Natural killer cell treated with Interleukin-12 subunit alpha and Interleukin-12 subunit beta and Interleukin-15 and Interleukin-18, amount 100 ng/mL, for 72 hours (primary cell): ENCODE results near the gene TSPEAR. TPM values are rescaled to one million over a fixed set of nuclear protein-coding genes. Genes with fewer than 3 reads are reported as not detected.

Experiments used
- ATAC-seq, 2 donors: fragments of 150-1000 bp; cut with Tn5 transposase in 1 of 2; sonication (Bioruptor Pico), chemical (Tn5 transposase) in 1 of 2; 2 replicates each; pipeline ENCODE4 v1.10.0; 2021
- DNase-seq: peaks from one replicate; pipeline ENCODE4 v3.0.0; 2022; ENCODE audit warnings: low spot score
- H3K27ac Mint-ChIP-seq, 2 donors: 1 replicate in 1 of 2; 2 replicates in 1 of 2; pipeline ENCODE4 v1.8.0; 2022; ENCODE audit warnings: mixed read lengths in 2 of 2, mild to moderate bottlenecking in 1 of 2, moderate library complexity in 1 of 2
- H3K27me3 Mint-ChIP-seq, 2 donors: 1 replicate in 1 of 2; 2 replicates in 1 of 2; pipeline ENCODE4 v1.8.0; 2022; ENCODE audit warnings: mixed read lengths in 2 of 2
- H3K36me3 Mint-ChIP-seq: one replicate; pipeline ENCODE4 v1.8.0; 2022; ENCODE audit warnings: mixed read lengths
- H3K4me1 Mint-ChIP-seq, 2 donors: 1 replicate in 1 of 2; 2 replicates in 1 of 2; pipeline ENCODE4 v1.8.0; 2022; ENCODE audit warnings: low read depth in 2 of 2, mixed read lengths in 2 of 2, mild to moderate bottlenecking in 1 of 2
- H3K4me3 Mint-ChIP-seq: one replicate; pipeline ENCODE4 v1.8.0; 2022; ENCODE audit warnings: mixed read lengths
- H3K9me3 Mint-ChIP-seq: 2 replicates; pipeline ENCODE4 v1.8.0; 2022; ENCODE audit warnings: mixed read lengths
- total RNA-seq, 2 donors: library from RNA; stranded (reverse); gene quantifications; one replicate each; pipeline ENCODE4 v1.2.3, GENCODE V29; 2022

Gene TSPEAR
- total RNA-seq, 2 donors from 2014 or later, result not detected

GRCh38 chr21:44527156-44527982 lies 184.0 kb downstream of the TSPEAR start:
- H3K27me3 Mint-ChIP-seq, result no peaks in the 10 kb centered on the region
- no peaks in the 10 kb centered on the region for H3K36me3 Mint-ChIP-seq
- H3K27ac Mint-ChIP-seq, result no peak overlapping the region
- no peak for ATAC-seq
- peak; percentile 51 for DNase-seq
- no peak overlapping the region for H3K4me3 Mint-ChIP-seq
- peaks cover 0 to 2% of the 10 kb centered on the region in 2 donors for H3K4me1 Mint-ChIP-seq
- no peaks in the 10 kb centered on the region for H3K9me3 Mint-ChIP-seq

GRCh38 chr21:44526096-44526997 lies 185.0 kb downstream of the TSPEAR start:
- no peak overlapping the region for H3K27ac Mint-ChIP-seq
- ATAC-seq (no peak), DNase-seq (peak; percentile 45)
- no peaks in the 10 kb centered on the region for H3K27me3 Mint-ChIP-seq
- no peaks in the 10 kb centered on the region for H3K36me3 Mint-ChIP-seq
- H3K4me1 Mint-ChIP-seq, result peaks cover 0 to 2% of the 10 kb centered on the region in 2 donors
- no peak overlapping the region for H3K4me3 Mint-ChIP-seq
- no peaks in the 10 kb centered on the region for H3K9me3 Mint-ChIP-seq

GRCh38 chr21:44525391-44526095 lies 185.8 kb downstream of the TSPEAR start:
- H3K4me1 Mint-ChIP-seq, result peaks cover 0 to 2% of the 10 kb centered on the region in 2 donors
- H3K36me3 Mint-ChIP-seq, result no peaks in the 10 kb centered on the region
- no peak for DNase-seq
- no peak overlapping the region for H3K27ac Mint-ChIP-seq
- no peaks in the 10 kb centered on the region for H3K27me3 Mint-ChIP-seq
- no peak overlapping the region for H3K4me3 Mint-ChIP-seq
- no peak for ATAC-seq
- H3K9me3 Mint-ChIP-seq, result no peaks in the 10 kb centered on the region

- ATAC-seq, result no peak
- no peaks in the 10 kb centered on the region for H3K9me3 Mint-ChIP-seq
- no peak for DNase-seq
- H3K27me3 Mint-ChIP-seq, result no peaks in the 10 kb centered on the region
- H3K27ac Mint-ChIP-seq, result no peak overlapping the region
- no peaks in the 10 kb centered on the region for H3K36me3 Mint-ChIP-seq
- no peak overlapping the region for H3K4me3 Mint-ChIP-seq
- no peaks in the 10 kb centered on the region for H3K4me1 Mint-ChIP-seq
Observed at GRCh38 chr21:44524414-44525371, 186.7 kb downstream of the TSPEAR start.

GRCh38 chr21:44523567-44524413 lies 187.6 kb downstream of the TSPEAR start:
- Mint-ChIP-seq H3K27me3 (no peaks in the 10 kb centered on the region), H3K27ac (no peak overlapping the region), H3K4me3 (no peak overlapping the region), H3K9me3 (no peaks in the 10 kb centered on the region), H3K4me1 (no peaks in the 10 kb centered on the region), H3K36me3 (no peaks in the 10 kb centered on the region)
- no peak for ATAC-seq
- DNase-seq, result no peak

GRCh38 chr21:44522753-44523204 lies 188.6 kb downstream of the TSPEAR start:
- no peaks in the 10 kb centered on the region for H3K4me1 Mint-ChIP-seq
- H3K9me3 Mint-ChIP-seq, result no peaks in the 10 kb centered on the region
- DNase-seq (no peak), ATAC-seq (no peak)
- H3K27me3 Mint-ChIP-seq, result no peaks in the 10 kb centered on the region
- no peak overlapping the region for H3K4me3 Mint-ChIP-seq
- H3K36me3 Mint-ChIP-seq, result no peaks in the 10 kb centered on the region
- no peak overlapping the region for H3K27ac Mint-ChIP-seq

- Mint-ChIP-seq H3K4me3 (no peak overlapping the region), H3K27me3 (no peaks in the 10 kb centered on the region), H3K27ac (no peak overlapping the region), H3K36me3 (no peaks in the 10 kb centered on the region), H3K4me1 (peaks cover 0 to 2% of the 10 kb centered on the region in 2 donors), H3K9me3 (no peaks in the 10 kb centered on the region)
- DNase-seq, result no peak
- ATAC-seq, result no peak
Observed at GRCh38 chr21:44521928-44522752, 189.2 kb downstream of the TSPEAR start.

- no peak overlapping the region for H3K4me3 Mint-ChIP-seq
- DNase-seq (no peak), ATAC-seq (no peak)
- H3K9me3 Mint-ChIP-seq, result no peaks in the 10 kb centered on the region
- no peaks in the 10 kb centered on the region for H3K27me3 Mint-ChIP-seq
- no peak overlapping the region for H3K27ac Mint-ChIP-seq
- peaks cover 0 to 7% of the 10 kb centered on the region in 2 donors for H3K4me1 Mint-ChIP-seq
- H3K36me3 Mint-ChIP-seq, result no peaks in the 10 kb centered on the region
Observed at GRCh38 chr21:44521301-44521927, 190.0 kb downstream of the TSPEAR start.

- no peaks in the 10 kb centered on the region for H3K36me3 Mint-ChIP-seq
- peak; percentile 53 for DNase-seq
- H3K4me1 Mint-ChIP-seq, result peaks cover 0 to 7% of the 10 kb centered on the region in 2 donors
- no peak for ATAC-seq
- H3K27ac Mint-ChIP-seq, result no peak overlapping the region
- H3K27me3 Mint-ChIP-seq, result no peaks in the 10 kb centered on the region
- H3K4me3 Mint-ChIP-seq, result no peak overlapping the region
- H3K9me3 Mint-ChIP-seq, result no peaks in the 10 kb centered on the region
Observed at GRCh38 chr21:44520326-44521300, 190.8 kb downstream of the TSPEAR start.
